ENCODE measurements around the gene CACNA1A.
A peak's percentile ranks its signal among the peaks of the same experiment; 100 is the strongest.
"Not testable (repeated sequence)": the region's sequence is repeated elsewhere in the genome, so short reads cannot be mapped to it uniquely, and the experiment has no call there.

The CACNA1A gene

DNA sequence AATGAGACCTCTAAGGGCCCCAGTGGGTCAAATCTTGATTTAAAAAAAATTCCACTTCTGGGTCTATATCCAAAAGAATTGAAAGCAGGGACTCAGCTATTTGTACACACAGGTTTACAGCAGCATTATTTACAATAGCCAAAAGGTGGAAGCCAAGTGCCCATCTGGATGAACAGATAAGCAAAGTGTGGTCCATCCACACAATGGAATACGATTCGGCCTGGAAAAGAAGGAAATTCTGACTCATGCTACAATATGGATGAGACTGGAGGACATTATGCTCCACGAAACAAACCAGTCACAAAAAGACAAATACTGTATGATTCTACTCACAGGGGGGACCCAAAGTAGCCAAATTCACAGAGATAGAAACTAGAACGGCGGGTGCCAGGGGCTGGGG, 76.7 kb downstream of the CACNA1A start:
- H3K27ac ChIP-seq = no peak overlapping the region
- no peak overlapping the region for H3K4me3 ChIP-seq

DNA sequence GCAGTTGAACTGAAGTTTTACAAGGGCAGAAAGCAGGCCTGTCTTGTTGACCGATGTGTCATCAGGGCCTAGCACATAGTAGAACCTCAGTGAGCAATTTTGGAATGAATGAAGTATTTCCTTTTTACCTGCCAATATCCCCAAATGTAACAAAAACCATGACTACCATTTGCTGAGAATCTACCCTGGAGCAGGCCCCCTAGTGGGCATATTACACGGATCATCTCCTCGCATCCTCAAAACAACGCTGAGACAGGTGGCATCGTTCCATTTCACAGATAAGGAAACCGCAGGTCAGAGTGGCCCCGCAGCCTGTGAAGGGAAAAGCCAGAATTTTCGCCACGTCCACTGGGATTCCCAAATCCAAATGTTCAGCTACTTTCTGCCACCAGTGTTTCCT, 77.9 kb downstream of the CACNA1A start:
- Histone ChIP-seq H3K27ac (no peak overlapping the region), H3K4me3 (no peak overlapping the region)

DNA sequence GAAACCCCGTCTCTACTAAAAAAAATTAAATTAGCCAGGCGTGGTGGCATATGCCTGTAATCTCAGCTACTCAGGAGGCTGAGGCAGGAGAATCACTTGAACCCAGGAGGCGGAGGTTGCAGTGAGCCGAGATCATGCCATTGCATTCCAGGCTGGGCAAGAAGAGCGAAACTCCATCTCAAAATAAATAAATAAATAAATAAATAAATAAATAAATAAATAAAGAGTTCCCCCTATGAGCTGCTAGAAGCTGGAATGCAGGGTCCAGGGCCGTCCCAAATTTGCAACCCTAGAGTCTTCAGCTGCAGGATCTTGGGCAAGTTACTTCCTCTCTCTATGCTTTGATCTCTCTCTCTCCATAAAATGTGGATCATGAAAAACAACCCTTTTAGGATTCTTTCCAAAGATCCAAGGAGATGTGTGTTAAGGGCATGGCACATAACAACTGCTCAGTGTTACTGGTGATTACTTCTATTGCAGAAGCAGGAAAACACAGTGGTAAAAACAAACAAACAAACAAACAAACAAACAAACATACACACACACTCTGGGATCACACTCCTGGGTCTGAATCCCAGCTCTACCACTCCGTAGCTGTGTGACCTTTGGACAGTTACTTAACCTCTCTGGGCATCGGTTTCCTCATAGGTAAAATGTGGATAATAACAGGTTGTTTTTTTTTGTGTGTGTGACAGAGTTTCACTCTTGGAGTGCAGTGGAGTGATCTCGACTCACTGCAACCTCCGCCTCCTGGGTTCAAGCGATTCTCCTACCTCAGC, 78.8 kb downstream of the CACNA1A start:
- Histone ChIP-seq H3K4me3 (no peak overlapping the region), H3K27ac (no peak overlapping the region)

DNA sequence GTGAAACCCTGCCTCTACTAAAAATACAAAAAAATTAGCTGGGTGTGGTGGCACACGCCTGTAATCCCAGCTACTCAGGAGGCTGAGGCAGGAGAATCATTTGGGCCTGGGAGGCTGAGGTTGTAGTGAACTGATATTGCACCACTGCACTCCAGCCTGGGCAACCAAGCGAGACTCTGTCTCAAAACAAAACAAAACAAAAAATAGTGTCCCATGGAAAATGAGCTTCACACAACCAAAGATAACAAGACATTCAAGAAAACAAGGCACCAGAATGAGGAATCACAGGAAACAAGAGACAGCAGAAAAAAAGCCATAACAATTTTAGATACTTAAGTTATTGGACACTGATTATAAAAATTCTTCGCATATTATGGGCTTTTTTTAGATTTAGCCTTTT, 80.4 kb downstream of the CACNA1A start:
- not testable (repeated sequence) for H3K27ac ChIP-seq, H3K4me3 ChIP-seq

DNA sequence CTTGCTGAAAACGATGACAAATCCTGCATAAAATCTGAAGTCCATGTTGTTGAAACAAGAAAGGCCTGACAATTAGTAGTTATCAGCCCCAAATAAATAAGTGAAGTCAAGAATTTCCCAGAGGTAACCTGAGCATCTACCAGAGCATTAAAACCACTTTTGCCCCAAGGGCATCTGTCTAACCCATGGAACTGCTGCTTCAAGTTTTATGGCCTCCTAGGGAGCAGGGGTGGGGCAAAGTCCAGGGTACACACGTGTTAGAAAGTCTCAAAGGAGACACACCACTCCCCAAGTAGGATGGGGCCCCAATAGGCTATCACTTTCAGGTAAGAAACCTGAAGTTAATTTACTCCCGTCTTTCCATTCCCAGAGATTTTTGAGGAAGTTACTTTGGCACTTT, 81.1 kb downstream of the CACNA1A start:
- no peak overlapping the region for H3K27ac ChIP-seq
- no peak overlapping the region for H3K4me3 ChIP-seq

DNA sequence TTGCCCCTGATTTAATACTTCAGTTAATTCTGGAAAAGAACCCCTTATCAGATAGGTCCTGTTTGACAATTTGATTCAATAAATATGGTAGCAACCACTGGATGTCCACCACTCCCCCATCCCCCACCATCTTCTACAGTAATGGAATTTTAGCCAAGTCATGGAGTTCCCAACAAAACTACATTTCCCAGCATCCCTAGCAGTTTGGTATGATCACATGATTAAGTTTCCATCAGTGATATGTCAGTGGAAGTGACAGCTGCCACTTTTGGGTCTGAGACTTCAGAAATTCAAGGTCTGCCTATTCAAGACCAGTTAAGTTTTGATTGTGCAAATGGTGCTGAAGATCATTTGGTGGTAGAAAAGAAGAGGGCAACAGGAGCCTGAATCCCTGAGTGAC, 85.5 kb downstream of the CACNA1A start:
- H3K4me3 ChIP-seq = no peak overlapping the region
- H3K27ac ChIP-seq = no peak overlapping the region

DNA sequence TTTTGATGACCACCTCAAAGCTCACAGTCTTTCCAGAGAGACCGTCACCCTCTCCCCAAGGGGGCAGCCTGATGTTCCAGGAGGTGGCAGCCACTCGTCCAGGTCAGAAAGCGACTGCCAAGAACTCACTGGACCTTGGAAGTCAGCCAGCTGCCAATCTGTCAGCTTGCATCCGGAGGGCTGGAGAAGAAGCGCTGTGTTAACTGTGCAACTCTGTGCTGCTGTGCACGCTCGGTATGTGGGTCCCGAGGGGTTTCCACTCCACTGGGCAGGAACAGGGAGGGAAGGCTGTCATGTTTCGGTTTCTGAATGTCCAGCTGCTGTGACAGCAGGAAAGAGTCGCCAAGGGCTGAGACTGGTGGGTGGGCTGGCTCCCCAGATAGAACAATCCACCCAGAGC, 89.2 kb downstream of the CACNA1A start:
- Histone ChIP-seq H3K27ac (no peak overlapping the region), H3K4me3 (no peak overlapping the region)

DNA sequence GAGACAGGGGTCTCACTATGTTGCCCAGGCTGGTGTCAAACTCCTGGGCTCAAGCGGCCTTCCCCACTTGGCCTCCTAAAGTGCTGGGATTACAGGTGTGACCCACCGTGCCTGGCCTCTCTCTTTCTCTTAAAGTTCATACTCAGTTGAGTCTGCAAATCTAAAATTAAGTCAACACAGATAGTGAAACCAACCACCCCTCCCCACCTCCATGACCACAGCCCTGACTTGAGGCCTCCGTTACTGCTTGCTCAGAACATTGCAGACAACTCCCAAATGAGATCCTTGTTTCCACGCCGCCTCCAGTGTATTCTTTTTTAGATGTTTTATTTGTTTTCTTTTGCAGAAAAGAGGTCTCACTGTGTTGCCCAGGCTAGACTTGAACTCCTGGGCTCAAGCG, 94.4 kb downstream of the CACNA1A start:
- Histone ChIP-seq H3K27ac (no peak overlapping the region), H3K4me3 (no peak overlapping the region)

DNA sequence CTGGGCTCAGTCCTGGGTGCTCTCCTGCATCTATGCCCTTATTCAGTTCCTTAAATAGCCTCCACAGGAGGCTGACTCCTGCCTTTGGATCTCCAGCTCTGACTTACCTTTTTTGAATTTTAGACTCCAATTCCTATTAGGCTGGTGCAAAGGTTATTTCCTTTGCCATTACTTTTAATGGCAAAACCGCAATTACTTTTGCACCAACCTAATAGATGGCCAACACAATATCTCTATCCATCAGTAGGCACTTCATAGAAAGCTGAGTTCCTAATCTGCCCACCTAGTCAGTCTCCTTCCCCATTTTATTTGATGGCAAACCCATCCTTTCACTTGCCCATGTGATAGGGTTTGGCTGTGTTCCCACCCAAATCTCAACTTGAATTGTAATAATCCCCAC, 95.3 kb downstream of the CACNA1A start:
- no peak overlapping the region for H3K4me3 ChIP-seq
- no peak overlapping the region for H3K27ac ChIP-seq

DNA sequence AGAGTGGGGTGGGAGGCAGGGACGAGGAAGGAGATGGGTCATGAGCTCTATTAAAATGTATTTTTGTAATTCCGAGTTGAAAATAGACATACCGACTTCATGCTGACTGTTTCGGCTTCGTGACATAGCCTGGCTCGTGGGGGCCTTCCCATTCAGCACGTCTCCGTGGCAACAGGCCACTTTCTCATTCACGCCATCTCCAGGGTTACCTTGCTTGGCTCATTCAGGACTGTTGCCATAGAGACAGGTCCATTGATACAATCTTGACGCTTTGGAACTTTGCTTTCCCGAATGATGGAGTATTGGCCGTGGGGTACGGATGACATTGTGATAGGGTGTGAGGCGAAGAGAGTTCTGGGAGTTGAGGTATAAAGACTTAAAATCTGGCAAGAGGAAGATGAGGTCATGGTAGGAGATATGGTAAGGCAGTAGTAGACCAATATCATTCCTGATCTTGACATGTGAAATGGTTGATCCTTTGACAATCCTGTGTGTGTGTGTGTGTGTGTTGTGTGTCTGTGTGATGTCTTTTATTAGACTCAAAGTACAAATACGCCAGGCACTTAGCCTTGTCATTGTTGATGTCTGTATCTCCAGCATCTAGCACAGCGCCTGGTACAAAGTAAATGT, 97.3 kb downstream of the CACNA1A start:
- H3K27ac ChIP-seq = no peak overlapping the region
- H3K4me3 ChIP-seq = no peak overlapping the region

DNA sequence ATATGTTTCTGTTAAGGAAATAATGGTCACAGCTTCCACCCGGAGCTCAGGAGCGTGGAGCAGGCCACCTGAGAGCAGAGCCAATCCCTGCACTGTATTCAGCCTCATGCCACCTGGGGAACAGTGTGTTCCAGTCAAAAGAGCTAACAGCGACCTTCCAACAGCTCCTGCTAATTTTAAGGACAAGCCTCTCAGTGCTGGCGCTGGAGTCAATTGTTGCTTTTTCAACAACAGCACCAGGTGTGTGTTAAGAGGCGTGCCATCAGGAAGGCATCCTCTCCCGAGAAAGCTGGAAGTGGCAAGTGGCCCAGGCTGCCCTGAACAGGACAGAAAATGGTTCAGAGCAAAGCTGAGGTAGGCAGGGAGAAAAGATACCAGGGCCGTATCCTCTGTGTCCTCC, 102.0 kb downstream of the CACNA1A start:
- no peak overlapping the region for H3K4me3 ChIP-seq
- no peak overlapping the region for H3K27ac ChIP-seq

DNA sequence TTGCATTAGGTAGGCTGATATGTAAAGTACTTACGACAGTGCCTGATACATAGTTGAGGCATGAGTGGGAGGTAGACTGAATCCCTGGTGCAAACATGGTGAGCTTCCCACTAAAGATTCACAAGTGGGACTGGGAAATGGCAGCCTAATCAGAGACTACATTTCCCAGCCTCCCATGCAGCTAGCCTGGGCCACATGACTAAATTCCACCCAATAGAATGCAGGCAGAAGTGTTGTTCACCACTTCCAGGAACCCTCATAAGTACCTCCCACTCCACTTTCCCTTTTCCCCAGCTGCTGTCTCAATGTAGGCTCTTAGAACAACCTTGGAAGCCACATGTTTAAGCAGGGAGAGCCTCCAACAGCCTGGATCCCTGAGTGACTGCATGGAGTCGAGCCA, 104.9 kb downstream of the CACNA1A start:
- Histone ChIP-seq H3K4me3 (no peak overlapping the region), H3K27ac (no peak overlapping the region)

DNA sequence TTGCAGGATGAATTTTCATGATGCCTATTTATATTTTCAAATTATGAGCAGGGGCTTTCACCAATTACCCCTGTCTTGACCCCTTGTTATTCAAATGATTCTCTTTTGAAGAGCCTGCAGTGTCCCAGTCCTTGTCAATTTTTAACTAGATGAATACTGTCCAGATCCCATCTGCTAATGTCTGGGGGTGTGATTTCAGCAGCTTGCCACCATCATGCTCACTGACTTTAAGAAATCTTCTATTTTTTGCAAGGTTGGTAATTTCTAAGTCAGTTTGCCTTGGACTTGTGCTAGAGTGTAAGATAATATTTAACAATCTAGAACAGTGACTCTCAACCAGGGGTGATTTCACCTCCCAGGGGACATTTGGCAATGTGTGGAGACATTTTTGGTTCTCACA, 106.0 kb downstream of the CACNA1A start:
- Histone ChIP-seq H3K4me3 (no peak overlapping the region), H3K27ac (no peak overlapping the region)

DNA sequence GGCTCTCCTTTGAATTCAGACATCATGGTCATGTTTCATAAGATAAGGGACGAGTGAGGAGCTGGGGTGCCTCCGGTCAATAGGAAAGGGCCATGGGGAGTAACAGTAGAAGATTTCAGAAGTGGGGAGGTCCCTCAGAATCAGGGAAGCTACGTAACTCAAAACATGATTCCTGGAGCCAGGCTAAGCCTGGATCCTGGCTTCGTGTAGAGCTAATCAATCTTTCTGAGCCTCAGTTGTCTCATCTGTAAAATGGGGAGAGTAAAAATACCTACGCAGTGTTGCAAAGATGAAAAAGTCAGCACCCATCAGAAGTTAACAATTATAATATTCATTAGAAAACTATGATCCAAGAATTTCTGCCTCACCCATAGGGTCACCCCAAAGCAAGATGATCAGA, 106.5 kb downstream of the CACNA1A start:
- Histone ChIP-seq H3K27ac (peak overlapping the region in 4 of 21 experiments; percentile 17 to 61 (median 36)), H3K4me3 (no peak overlapping the region)

DNA sequence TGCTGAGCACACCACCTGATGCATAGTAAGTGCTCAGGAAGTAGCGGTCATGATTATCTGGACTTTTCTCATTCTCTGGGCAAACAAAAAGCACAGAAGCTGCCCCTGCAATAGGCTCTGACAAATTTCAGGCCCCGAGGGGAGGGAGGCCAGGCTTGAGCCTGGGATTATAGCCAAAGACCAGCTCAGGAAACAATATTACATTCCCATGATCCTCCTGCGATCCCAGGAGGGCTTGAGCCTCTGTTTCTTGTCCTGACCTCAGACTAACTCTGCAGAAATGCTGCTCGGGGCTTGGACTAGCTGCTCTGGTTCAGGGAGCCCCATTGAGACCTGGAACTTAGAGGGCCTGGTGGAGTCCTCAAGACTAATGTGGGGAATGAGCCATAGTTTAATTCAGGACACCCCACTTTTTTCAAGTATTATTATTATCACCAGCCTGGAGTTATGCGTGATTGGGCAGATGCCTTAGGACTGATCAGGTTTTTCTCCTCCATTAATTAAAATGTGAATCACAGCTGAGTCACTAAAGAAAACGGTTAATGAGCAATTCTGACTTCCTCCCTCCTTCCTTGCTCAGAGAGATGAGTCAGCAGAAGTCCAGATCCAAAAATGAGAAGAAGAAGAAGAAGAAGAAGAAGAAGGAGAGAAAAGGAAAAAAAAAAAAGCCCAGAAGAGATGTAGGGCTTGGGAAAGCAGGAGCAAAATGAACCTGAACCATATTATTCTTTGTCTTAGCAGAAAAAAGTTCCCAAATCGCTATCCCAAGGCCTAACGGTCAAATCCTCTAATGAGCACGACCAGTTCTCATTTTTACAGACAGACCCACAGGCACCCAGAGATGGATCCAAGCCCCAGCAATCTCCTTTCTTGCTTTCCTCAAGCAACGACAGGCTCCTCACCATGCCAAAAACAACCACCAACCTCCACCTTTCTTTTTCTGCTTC, 107.2 kb downstream of the CACNA1A start:
- H3K27ac ChIP-seq = peak overlapping the region in 7 of 21 experiments; percentile 17 to 61 (median 33)
- H3K4me3 ChIP-seq = no peak overlapping the region

DNA sequence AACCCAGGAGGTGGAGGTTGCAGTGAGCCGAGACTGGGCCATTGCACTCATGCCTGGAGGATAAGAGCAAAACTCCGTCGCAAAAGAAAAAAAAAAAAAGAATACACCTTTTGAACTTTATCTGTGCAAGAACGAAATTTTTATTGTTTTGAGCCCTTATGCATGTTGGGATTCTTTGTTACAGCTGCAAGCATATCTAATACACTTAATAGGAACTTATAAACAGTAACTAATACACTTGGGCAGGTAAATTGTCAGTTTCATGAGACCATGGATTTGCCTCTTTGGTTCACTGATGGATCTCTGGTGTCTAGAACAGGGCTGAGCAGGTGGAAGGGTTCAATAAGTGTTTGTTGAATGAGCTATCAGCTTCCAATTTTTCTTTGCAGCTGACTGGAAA, 108.1 kb downstream of the CACNA1A start:
- Histone ChIP-seq H3K27ac (peak overlapping the region in 1 of 21 experiments; percentile 46), H3K4me3 (no peak overlapping the region)

DNA sequence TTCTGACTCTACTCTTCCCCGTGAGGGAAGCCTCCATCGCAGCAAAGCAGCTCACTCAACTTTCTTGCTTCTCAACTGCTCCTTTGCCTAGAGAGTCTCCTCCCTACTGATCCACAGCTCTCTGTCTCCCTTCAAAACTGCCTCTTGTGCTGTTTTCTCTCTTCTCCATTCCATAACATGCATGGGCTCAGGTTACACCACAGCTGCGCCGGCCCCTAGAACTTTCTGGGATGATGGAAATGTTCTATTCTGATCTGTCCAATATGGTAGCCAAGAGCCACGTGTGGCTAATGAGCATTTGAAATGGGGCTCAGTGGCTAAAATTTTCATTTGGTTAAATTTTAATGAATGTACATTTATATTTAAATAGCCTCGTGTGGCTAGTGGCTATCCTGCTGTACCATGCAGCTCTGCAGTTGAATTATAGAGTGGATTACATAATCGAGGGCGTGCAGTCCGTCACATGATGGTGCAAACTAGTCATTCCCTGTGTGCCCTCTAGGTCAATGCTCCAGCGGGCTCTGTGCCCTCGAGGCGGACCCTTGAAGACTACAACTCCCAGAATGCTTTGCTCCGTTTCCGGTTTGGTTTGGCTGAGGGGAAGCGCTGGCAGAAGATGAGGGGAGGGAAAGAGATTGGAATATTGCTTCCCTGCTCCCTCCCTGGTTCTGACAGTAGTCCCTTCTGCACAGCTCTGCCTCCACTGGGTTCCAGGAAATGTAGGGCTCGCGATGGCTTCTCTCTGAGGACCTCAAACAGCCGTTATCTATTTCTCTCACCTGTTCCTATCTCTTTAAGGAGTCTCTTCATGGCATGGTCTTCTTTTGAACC, 109.8 kb downstream of the CACNA1A start:
- H3K27ac ChIP-seq = no peak overlapping the region
- H3K4me3 ChIP-seq = no peak overlapping the region

DNA sequence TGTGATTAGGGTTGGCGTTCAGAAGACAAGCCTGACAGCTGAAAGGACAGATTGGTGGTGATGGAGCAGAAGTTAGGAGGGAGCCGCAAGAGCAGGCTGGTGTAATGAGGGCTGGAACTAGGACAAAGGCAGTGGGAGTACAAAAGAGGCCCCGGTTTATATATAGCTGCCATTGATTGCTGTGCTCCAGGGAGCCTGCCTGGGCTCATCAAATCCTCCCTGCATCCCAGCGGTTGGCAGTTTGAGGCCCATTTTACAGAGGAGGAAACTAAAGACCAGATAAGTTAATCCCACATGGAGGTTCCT, 123.7 kb downstream of the CACNA1A start:
- H3K27ac ChIP-seq = no peak overlapping the region
- H3K4me3 ChIP-seq = no peak overlapping the region

DNA sequence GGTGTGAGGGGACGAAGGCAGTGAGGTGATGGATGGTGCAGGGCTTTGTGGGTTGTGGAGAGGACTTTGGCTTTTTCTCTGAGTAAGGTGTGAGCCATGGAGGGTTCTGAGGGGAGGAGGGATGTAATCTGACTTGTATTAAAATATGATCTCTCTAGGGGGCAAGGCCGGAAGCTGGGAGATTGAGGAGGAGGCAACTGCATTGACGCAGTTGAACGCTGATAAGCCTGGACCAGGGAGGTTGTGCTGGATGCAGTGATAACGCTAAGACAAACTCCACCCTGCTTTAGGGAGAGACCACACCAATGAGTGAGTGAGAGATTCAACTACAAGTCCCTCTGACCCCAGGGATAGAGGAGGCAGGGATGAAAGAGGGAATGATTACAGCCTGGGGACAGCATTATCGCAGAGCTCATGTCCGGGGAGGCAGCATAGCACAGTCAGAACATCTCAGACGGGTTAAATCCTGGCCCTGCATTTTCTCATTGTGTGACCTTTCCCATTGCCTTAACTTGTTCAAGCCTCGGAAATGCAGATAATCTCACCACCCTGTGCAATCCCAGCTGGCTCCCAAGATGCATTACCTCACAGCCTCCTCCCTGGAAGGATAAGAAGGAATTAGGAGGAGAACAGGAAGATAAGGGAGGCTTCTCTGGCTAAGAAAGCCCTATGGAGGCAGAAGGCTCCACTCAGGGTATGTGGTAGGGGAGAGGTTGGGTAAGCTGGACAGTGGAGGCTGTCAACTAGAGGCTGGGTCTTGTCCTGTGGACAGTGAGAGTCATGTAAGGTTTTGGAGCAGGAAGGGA, 124.2 kb downstream of the CACNA1A start:
- H3K27ac ChIP-seq = no peak overlapping the region
- H3K4me3 ChIP-seq = no peak overlapping the region

All from skin epidermis (tissue), 12 donors.